GM21786 (cell line): ENCODE results near the gene LCE3E.
"Not testable (repeated sequence)": the region's sequence is repeated elsewhere in the genome, so short reads cannot be mapped to it uniquely, and the experiment has no call there.

Experiments used
- ATAC-seq: cut with Tn5 transposase; IDR thresholded peaks from one replicate; pipeline ENCODE4 v1.9.1; 2021; ENCODE audit not compliant: unreplicated experiment

Gene LCE3E

GRCh38 chr1:152566681-152567080 is at the start of gene LCE3E:
LCE3E (minus strand) TSS chr1:152566780; CDS start chr1:152566208, 572 bp downstream.
- no peak for ATAC-seq

DNA sequence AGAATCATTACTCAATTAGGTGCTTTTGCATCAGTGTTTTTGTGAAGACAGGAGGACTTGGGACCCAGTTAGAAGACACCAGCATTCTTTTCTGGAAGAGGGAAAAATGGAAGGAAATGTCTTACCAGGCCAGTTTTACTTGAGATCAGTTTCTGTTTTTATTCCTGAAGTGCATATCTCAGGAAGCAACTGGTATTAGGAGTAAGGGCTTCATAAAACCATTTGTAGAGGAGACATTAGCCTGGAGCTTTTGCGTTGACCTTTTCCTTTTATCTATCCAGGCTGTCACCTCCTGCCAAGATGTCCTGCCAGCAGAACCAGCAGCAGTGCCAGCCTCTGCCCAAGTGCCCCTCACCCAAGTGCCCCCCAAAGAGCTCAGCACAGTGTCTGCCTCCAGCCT is 46.9 kb upstream of the LCE3E start, which contains the start of gene LCE3B:
Gene LCE3B, plus strand, starts transcription at position 301 of the 400 bp plus-strand sequence. Its CDS starts 0 bp downstream, at position 301.
- ATAC-seq: no peak

- ATAC-seq: no peak
These were observed 33.4 kb upstream of the LCE3E start, which contains the start of gene LCE3C for GRCh38 chr1:152599934-152600333. LCE3C (plus strand) TSS chr1:152600234; CDS start chr1:152600732, 498 bp downstream.

DNA sequence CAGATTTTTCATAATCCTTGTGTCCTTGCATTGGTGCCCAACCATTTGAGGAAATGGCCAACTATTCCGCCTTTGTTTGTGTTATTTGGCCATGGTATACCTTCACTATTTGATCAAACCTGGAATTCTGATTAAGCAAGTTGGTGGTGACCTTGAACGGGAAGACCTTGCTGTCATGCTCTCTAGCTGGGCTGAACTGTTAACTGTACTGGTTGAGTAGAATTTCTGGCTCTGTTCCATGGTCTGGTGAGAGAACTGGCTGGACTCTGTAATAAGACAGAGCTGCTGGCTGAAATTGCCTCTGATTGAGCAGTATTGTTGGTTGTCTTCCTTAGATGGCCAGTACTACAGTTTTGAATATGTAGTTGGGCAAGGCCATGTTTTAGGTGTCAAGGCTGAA is 30.4 kb upstream of the LCE3E start:
- no peak for ATAC-seq

GRCh38 chr1:152585586-152585985 is 19.0 kb upstream of the LCE3E start:
- ATAC-seq: no peak

- no peak for ATAC-seq
These were observed 16.1 kb upstream of the LCE3E start for GRCh38 chr1:152582647-152583046.

DNA sequence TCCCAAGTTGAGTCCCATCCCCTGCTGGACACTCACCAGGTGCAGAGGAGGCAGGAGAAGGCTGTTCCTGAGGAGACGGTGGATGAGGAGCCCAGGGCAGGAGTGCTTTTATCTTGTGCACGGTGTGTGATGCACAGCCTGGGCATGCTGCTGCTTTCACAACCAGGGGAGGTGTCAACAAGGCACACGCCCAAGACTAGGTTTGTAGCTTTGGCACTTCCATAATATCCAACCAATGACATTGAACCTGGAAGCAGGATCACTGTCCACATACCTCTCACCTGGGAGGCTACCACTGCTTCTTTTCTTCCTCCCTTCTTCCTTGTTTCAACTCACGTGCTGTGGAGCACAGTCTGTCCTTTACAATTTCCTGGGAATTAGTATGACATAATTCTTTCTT is 13.9 kb upstream of the LCE3E start, which contains the start of gene LCE3D:
Gene LCE3D, minus strand, starts transcription at position 84 of the 400 bp plus-strand sequence. CDS start 580 bp downstream, outside the sequence.
- no peak for ATAC-seq

- not testable (repeated sequence) for ATAC-seq
These were observed 12.9 kb upstream of the LCE3E start for GRCh38 chr1:152579526-152579925.

GRCh38 chr1:152577168-152577567 is 10.6 kb upstream of the LCE3E start:
- ATAC-seq: no peak

DNA sequence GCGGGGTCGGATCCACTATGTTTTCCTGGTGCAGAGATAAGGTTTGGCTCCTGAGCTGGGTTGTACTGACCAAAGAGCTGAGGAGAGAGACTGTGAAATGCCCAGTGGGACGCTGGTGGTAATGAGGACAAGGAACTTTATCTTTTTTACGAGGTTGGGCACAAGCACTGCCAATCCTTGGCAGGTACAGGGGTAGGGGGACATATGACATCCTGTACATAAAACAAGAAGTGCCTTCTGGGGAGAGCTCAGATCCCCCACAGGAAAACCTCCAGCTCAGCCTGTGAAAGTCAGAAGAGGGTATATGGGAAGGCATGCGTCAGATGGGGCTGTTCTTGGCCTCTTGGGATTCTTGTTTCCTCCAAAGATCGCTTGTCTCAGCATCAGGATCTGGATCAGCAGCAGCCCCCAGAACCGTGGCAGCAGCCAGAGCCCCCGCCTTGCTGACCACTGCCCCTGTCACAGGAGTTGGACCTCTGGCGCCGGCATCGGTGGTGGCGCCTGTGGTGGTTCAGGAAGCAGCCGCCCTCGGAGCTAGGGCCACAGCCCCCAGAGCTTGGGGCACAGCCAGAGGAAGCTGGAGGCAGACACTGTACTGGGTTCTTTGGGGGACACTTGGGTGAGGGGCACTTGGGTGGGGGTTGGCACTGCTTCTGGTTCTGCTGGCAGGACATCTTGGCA is 905 bp downstream of the LCE3E start:
- ATAC-seq: no peak

DNA sequence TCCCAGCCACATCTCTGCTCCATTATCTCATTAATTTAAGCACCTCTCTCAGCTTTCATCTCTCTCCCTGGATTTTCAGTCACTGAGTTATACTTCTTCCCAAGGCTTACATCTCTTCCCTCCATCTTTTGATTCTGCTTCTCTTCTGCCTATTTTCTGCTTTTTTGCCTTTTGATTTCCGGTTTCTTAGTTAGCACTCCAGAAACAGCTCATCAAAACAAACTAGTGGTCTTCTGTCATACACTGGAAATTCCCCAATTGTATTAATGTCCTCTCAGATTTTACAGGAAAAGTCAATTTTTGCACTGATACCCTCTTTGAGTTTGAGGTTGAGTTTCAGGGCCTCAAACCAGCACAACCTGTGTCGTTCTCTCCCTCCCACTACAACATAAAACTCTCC is 1.5 kb downstream of the LCE3E start:
- no peak for ATAC-seq

- ATAC-seq: not testable (repeated sequence)
These were observed 18.2 kb downstream of the LCE3E start for GRCh38 chr1:152548358-152548757.

DNA sequence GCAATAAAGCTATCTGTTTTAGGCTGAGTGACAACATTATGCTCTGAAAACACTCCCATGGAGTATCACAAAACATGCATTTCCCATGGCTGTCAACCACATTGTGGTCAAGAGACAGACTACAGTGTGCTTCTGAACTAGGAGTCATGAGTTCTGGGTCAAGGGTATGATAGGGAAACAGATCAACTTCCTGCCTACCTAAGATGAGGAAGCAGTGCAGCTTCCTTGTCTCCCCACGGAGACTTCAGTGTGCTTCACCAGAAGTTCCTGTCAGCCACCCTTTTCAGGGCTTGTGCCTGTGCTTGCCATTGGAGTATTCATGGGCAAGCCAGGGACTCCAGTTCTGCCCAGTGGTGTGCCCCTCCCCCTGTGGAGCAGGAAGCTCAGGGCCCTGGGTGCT is 19.9 kb downstream of the LCE3E start:
- ATAC-seq: no peak

GRCh38 chr1:152543820-152544219 is 22.8 kb downstream of the LCE3E start:
- no peak for ATAC-seq

DNA sequence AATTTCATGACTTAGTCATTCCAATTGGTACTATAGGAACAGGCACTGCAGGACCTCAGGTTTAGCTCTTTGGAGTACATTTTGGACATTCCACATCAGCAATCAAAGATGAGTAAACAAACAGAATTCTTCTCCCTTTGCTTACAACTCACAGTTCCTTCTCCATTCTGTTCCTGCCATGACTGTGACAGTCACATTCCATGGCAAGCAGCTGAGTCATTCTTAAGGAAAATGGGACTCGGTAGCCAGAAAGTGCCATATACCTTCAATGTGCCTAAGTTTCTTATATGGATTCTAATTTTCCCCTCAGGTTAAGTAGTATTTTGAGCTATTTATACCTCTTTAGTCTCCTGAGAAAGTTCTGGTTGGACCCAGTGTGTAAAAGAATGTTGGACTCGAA is 26.7 kb downstream of the LCE3E start:
- no peak for ATAC-seq

DNA sequence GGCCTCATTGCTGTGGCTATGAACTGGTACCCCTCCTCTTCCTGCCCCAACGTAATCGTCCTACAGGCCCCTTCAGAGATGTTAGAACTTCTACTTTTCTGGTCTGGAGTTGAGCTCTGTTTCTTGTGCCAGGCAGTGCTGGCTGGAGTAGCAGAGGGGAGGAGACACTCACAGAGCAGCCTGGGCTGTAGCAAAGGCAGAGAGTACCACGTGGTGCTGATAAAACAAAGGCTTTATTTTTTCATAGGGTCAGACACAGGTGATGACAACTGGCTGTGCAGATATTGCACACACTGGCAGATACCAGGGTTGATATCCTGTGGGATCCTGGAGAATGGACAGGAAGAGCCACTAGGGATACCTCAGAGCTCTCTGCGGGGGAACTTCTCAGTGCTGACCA is 29.1 kb downstream of the LCE3E start:
- ATAC-seq: no peak

DNA sequence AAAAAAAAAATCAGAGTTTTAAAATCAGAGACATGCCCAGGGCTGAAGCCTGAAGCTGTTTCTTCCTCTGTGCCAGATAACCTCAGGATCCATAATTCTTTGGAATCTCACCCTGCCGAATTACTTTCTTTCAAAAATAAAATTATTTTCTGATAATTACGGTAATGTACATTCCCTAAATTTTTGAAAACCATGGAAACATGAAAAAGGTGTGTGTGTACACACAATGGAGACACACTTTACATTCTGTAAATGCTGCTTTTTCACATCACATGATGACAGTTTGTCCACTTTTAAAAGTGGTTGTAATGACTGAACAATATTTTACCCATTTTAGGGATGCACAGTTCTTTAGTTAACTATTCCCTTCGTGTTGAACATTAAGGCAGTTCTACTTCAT is 30.8 kb downstream of the LCE3E start:
- no peak for ATAC-seq

DNA sequence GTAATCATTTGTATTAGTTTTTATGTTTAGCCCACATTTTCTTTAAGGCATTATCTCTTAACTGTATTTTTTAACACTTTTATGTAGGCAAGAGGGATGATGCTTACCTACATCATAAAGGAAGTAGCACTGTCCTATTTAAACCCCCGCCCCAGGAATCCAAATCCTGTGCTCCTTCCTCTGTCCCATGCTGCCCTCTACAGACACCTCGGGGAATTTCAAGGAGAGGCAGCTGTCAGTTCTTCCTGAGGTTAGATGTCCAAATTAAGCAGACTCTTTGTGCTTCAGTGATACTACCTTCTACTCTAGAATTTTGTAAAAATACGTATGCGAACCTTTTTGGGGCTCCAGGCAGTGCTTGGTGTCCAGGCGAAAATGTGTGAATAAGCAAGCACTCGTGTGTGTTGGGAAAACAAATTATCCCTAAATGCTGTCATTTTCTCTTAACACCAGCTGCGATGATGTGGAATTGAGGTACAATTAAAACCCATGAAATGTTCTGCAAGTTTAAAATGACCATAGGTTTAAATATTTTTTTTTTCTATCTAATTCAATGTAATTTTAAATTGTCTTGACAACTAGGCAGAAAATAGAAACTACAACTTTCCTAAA is 33.1 kb downstream of the LCE3E start:
- no peak for ATAC-seq

DNA sequence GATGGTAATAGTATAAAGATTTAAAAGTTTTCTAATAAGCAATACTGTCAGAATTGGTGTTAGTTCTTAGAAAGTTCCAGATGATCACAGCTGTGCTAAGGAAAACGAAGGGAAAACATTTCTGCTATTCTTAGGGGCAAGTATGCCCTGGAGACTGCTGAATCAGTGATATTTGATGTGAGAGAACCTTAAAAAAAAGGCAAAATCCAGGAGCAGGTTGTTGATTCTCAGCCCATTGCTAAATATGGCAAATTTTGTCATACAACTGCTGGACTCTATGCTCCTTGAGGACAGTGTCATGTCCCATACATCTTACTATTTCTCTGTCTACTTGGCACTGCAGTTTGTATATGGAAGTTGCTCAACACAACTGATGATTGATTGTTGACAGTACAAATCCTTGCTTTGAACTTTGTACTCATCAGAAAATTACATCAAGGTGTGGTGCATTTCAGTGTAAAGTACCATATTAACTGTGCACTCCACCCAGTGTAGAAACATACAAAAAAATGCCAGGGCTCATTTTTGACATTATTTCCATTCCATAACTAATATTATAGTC is 41.4 kb downstream of the LCE3E start:
- no peak for ATAC-seq

DNA sequence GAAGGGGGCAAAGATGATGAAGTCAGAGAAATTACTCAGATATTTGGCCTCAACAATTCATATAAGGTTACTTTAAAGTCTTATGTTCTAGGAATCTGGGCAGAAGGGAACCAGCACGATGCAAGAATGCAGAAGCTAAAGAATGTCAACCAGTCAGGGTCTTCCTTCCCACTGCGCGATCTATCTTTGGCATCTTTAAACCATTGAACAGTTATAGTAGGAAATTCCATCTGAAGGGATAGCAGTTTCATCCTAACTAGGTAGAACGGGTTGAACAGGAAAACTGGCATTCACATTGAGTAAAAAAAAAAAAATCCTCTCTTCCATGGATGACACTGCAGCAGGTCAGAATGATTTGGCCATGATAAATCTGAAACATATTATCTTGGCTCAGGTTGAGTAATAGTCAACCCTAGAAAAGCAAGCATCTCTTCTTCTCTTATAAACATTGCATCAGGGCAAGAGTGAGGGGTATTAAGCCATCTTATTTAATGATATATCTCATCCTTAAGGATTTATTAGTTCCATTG is 46.0 kb downstream of the LCE3E start:
- no peak for ATAC-seq

- ATAC-seq: no peak
These were observed 46.7 kb downstream of the LCE3E start for GRCh38 chr1:152519851-152520250.
